ENCODE results near the gene CHD2. TPM values are rescaled to one million over a fixed set of nuclear protein-coding genes. Genes with fewer than 3 reads are reported as not detected.

CHD2 gene
- total RNA-seq, 4 donors from 2014 or later, result 109 to 370 (median 161) TPM

GRCh38 chr15:92937901-92938300 is 37.8 kb downstream of the CHD2 start:
- Histone ChIP-seq H3K4me3 (no peak overlapping the region), H3K4me1 (peaks cover 0 to 41% (median 4%) of the 10 kb centered on the region in 4 donors), H3K9me3 (no peaks in the 10 kb centered on the region), H3K36me3 (peaks cover 0 to 84% (median 10%) of the 10 kb centered on the region in 3 donors), H3K27ac (peak overlapping the region in 1 of 4 donors; percentile 53), H3K27me3 (no peaks in the 10 kb centered on the region)
- DNase-seq, result no peak
- TF ChIP-seq CTCF (IDR thresholded peaks at IDR 0.05) (no peak), POLR2A (IDR thresholded peaks at IDR 0.05) (no peak)

- H3K27me3 ChIP-seq, result no peaks in the 10 kb centered on the region
- no peak for DNase-seq
- peaks cover 0 to 84% (median 9%) of the 10 kb centered on the region in 3 donors for H3K36me3 ChIP-seq
- H3K4me1 ChIP-seq, result peaks cover 0 to 36% (median 4%) of the 10 kb centered on the region in 4 donors
- no peaks in the 10 kb centered on the region for H3K9me3 ChIP-seq
- TF ChIP-seq CTCF (IDR thresholded peaks at IDR 0.05) (peak in 4 of 6 experiments; percentile 16 to 48 (median 32)), POLR2A (IDR thresholded peaks at IDR 0.05) (no peak)
- H3K27ac ChIP-seq, result peak overlapping the region in 1 of 4 donors; percentile 53
- no peak overlapping the region for H3K4me3 ChIP-seq
These were observed 38.3 kb downstream of the CHD2 start for GRCh38 chr15:92938387-92938786.

- TF ChIP-seq POLR2A (IDR thresholded peaks at IDR 0.05), result no peak
- TF ChIP-seq CTCF (IDR thresholded peaks at IDR 0.05), result no peak
- Histone ChIP-seq H3K27ac (no peak overlapping the region), H3K9me3 (no peaks in the 10 kb centered on the region), H3K4me3 (no peak overlapping the region), H3K36me3 (peaks cover 0 to 95% (median 8%) of the 10 kb centered on the region in 3 donors), H3K4me1 (peaks cover 0 to 16% (median 0%) of the 10 kb centered on the region in 4 donors), H3K27me3 (no peaks in the 10 kb centered on the region)
- DNase-seq, result no peak
These were observed 41.5 kb downstream of the CHD2 start for GRCh38 chr15:92941668-92942067.

- peaks cover 0 to 6% (median 0%) of the 10 kb centered on the region in 4 donors for H3K4me1 ChIP-seq
- no peak for DNase-seq
- H3K27ac ChIP-seq, result no peak overlapping the region
- H3K9me3 ChIP-seq, result peaks cover 0 to 9% (median 0%) of the 10 kb centered on the region in 4 donors
- TF ChIP-seq POLR2A (IDR thresholded peaks at IDR 0.05) (no peak), CTCF (IDR thresholded peaks at IDR 0.05) (no peak)
- H3K36me3 ChIP-seq, result peaks cover 0 to 97% (median 15%) of the 10 kb centered on the region in 3 donors
- H3K4me3 ChIP-seq, result no peak overlapping the region
- H3K27me3 ChIP-seq, result no peaks in the 10 kb centered on the region
These were observed 42.6 kb downstream of the CHD2 start for GRCh38 chr15:92942706-92943105.

- Histone ChIP-seq H3K4me1 (no peaks in the 10 kb centered on the region), H3K36me3 (peaks cover 0 to 97% (median 24%) of the 10 kb centered on the region in 3 donors), H3K27me3 (no peaks in the 10 kb centered on the region), H3K9me3 (peaks cover 0 to 17% (median 2%) of the 10 kb centered on the region in 4 donors), H3K27ac (no peak overlapping the region), H3K4me3 (no peak overlapping the region)
- no peak for TF ChIP-seq CTCF (IDR thresholded peaks at IDR 0.05)
- no peak for TF ChIP-seq POLR2A (IDR thresholded peaks at IDR 0.05)
- DNase-seq, result no peak
These were observed 43.5 kb downstream of the CHD2 start for GRCh38 chr15:92943581-92943980.
